Naive thymus-derived CD8-positive, alpha-beta T cell (primary cell): ENCODE measurements around the gene C10orf71. TPM values are rescaled to one million over a fixed set of nuclear protein-coding genes. Genes with fewer than 3 reads are reported as not detected.
A peak's percentile ranks its signal among the peaks of the same experiment; 100 is the strongest.

Experiments
- ATAC-seq, 2 donors: fragments of 150-1000 bp; cut with Tn5 transposase in 1 of 2; sonication (Bioruptor Pico), chemical (Tn5 transposase) in 1 of 2; 1 replicate in 1 of 2; 2 replicates in 1 of 2; pipeline ENCODE4 v1.10.0; 2021; ENCODE audit warnings: mild to moderate bottlenecking in 2 of 2, moderate library complexity in 2 of 2
- POLR2A ChIA-PET: fragments of 350-600 bp; sonication (Branson Sonifier 250); formaldehyde crosslinking; loops from one replicate; lab custom pipeline; 2021; ENCODE audit warnings: antibody characterized with exemption; lab: Charles Lee
- DNase-seq, 10 donors: peaks; one replicate each; pipeline versions ENCODE4 v3.0.0 to v3.0.0-alpha.2; 2020 to 2022
- H3K27ac Mint-ChIP-seq, 10 donors: one replicate each; pipeline ENCODE4 v1.8.0; 2020 to 2022; ENCODE audit warnings: mild to moderate bottlenecking in 10 of 10, mixed read lengths in 10 of 10, moderate library complexity in 4 of 10, inconsistent platforms in 1 of 10
- H3K27me3 Mint-ChIP-seq, 5 donors: one replicate each; pipeline ENCODE4 v1.8.0; 2021 to 2022; ENCODE audit warnings: mixed read lengths in 5 of 5
- H3K36me3 Mint-ChIP-seq, 3 donors: one replicate each; pipeline ENCODE4 v1.8.0; 2020 to 2022; ENCODE audit warnings: mixed read lengths in 3 of 3, mild to moderate bottlenecking in 2 of 3, inconsistent platforms in 1 of 3
- H3K4me1 Mint-ChIP-seq, 4 donors: one replicate each; pipeline ENCODE4 v1.8.0; 2021 to 2022; ENCODE audit warnings: mixed read lengths in 4 of 4
- H3K4me3 Mint-ChIP-seq, 10 donors: one replicate each; pipeline ENCODE4 v1.8.0; 2020 to 2022; ENCODE audit warnings: mild to moderate bottlenecking in 10 of 10, mixed read lengths in 10 of 10, moderate library complexity in 6 of 10, inconsistent platforms in 1 of 10
- H3K9me3 Mint-ChIP-seq, 9 donors: one replicate each; pipeline ENCODE4 v1.8.0; 2020 to 2022; ENCODE audit warnings: mixed read lengths in 9 of 9, mild to moderate bottlenecking in 3 of 9, inconsistent platforms in 1 of 9, moderate library complexity in 1 of 9
- polyA plus RNA-seq, 3 donors: library from polyadenylated mRNA; unstranded; fragments of 300-500 nt; fragmentation: Illumina TruSeq; gene quantifications; one replicate each; pipeline ENCODE4 v1.2.3, GENCODE V29; 2021
- total RNA-seq, 8 experiments: library from RNA in 2 of 8; stranded (reverse) in 2 of 8; gene quantifications; one replicate each; pipeline ENCODE4 v1.2.3 and lab custom pipeline; 2021 to 2026

Gene C10orf71
- total and polyA plus RNA-seq, 5 experiments from 2014 or later, result not detected

GRCh38 chr10:49314806-49315205 is 15.8 kb downstream of the C10orf71 start:
- H3K9me3 Mint-ChIP-seq, result no peaks in the 10 kb centered on the region
- POLR2A ChIA-PET, result no interaction called here
- no peak overlapping the region for H3K27ac Mint-ChIP-seq
- peaks cover 0 to 5% (median 0%) of the 10 kb centered on the region in 5 donors for H3K27me3 Mint-ChIP-seq
- no peak for ATAC-seq
- H3K4me3 Mint-ChIP-seq, result no peak overlapping the region
- no peak for DNase-seq
- no peaks in the 10 kb centered on the region for H3K36me3 Mint-ChIP-seq
- peaks cover 3 to 16% (median 9%) of the 10 kb centered on the region in 4 donors for H3K4me1 Mint-ChIP-seq

GRCh38 chr10:49318028-49318427 is 19.1 kb downstream of the C10orf71 start:
- POLR2A ChIA-PET, result no interaction called here
- H3K27me3 Mint-ChIP-seq, result peaks cover 0 to 5% (median 0%) of the 10 kb centered on the region in 5 donors
- H3K27ac Mint-ChIP-seq, result no peak overlapping the region
- no peaks in the 10 kb centered on the region for H3K4me1 Mint-ChIP-seq
- DNase-seq, result no peak
- H3K4me3 Mint-ChIP-seq, result no peak overlapping the region
- H3K9me3 Mint-ChIP-seq, result no peaks in the 10 kb centered on the region
- no peak for ATAC-seq
- no peaks in the 10 kb centered on the region for H3K36me3 Mint-ChIP-seq

- H3K4me1 Mint-ChIP-seq, result no peaks in the 10 kb centered on the region
- H3K27ac Mint-ChIP-seq, result no peak overlapping the region
- peaks cover 0 to 1% (median 0%) of the 10 kb centered on the region in 5 donors for H3K27me3 Mint-ChIP-seq
- no peaks in the 10 kb centered on the region for H3K9me3 Mint-ChIP-seq
- H3K36me3 Mint-ChIP-seq, result no peaks in the 10 kb centered on the region
- ATAC-seq, result no peak
- DNase-seq, result no peak
- POLR2A ChIA-PET, result no interaction called here
- H3K4me3 Mint-ChIP-seq, result no peak overlapping the region
Observed at GRCh38 chr10:49318755-49319154, 19.8 kb downstream of the C10orf71 start.

GRCh38 chr10:49319206-49319605 is 20.2 kb downstream of the C10orf71 start:
- Mint-ChIP-seq H3K27ac (no peak overlapping the region), H3K36me3 (no peaks in the 10 kb centered on the region)

GRCh38 chr10:49320191-49320590 is 21.2 kb downstream of the C10orf71 start:
- ATAC-seq (no peak), DNase-seq (no peak)
- Mint-ChIP-seq H3K27ac (no peak overlapping the region), H3K27me3 (peaks cover 0 to 1% (median 0%) of the 10 kb centered on the region in 5 donors), H3K9me3 (no peaks in the 10 kb centered on the region), H3K4me3 (no peak overlapping the region), H3K36me3 (no peaks in the 10 kb centered on the region), H3K4me1 (no peaks in the 10 kb centered on the region)
- POLR2A ChIA-PET, result no interaction called here

More at GRCh38 chr10:49319206-49319605, 20.2 kb downstream of the C10orf71 start:
- Mint-ChIP-seq H3K4me1 (no peaks in the 10 kb centered on the region), H3K4me3 (no peak overlapping the region), H3K27me3 (peaks cover 0 to 1% (median 0%) of the 10 kb centered on the region in 5 donors), H3K9me3 (no peaks in the 10 kb centered on the region)
- ATAC-seq, result no peak
- POLR2A ChIA-PET, result no interaction called here
- no peak for DNase-seq

GRCh38 chr10:49321021-49321420 is 22.1 kb downstream of the C10orf71 start:
- Mint-ChIP-seq H3K4me1 (no peaks in the 10 kb centered on the region), H3K36me3 (no peaks in the 10 kb centered on the region), H3K27me3 (peaks cover 0 to 1% (median 0%) of the 10 kb centered on the region in 5 donors), H3K27ac (no peak overlapping the region), H3K9me3 (no peaks in the 10 kb centered on the region), H3K4me3 (no peak overlapping the region)
- ATAC-seq, result no peak
- no peak for DNase-seq
- POLR2A ChIA-PET, result no interaction called here

- Mint-ChIP-seq H3K27me3 (peaks cover 0 to 1% (median 0%) of the 10 kb centered on the region in 5 donors), H3K27ac (no peak overlapping the region), H3K4me1 (no peaks in the 10 kb centered on the region), H3K36me3 (no peaks in the 10 kb centered on the region), H3K4me3 (no peak overlapping the region), H3K9me3 (no peaks in the 10 kb centered on the region)
- POLR2A ChIA-PET, result no interaction called here
- DNase-seq (no peak), ATAC-seq (no peak)
Observed at GRCh38 chr10:49322371-49323170, 23.6 kb downstream of the C10orf71 start.

- POLR2A ChIA-PET, result no interaction called here
- ATAC-seq (no peak), DNase-seq (no peak)
Observed at GRCh38 chr10:49323171-49323895, 24.4 kb downstream of the C10orf71 start.

GRCh38 chr10:49323896-49324270 is 24.9 kb downstream of the C10orf71 start:
- no peaks in the 10 kb centered on the region for H3K9me3 Mint-ChIP-seq
- H3K4me1 Mint-ChIP-seq, result no peaks in the 10 kb centered on the region
- DNase-seq, result no peak
- H3K36me3 Mint-ChIP-seq, result no peaks in the 10 kb centered on the region
- H3K27ac Mint-ChIP-seq, result no peak overlapping the region
- no peak overlapping the region for H3K4me3 Mint-ChIP-seq
- no peak for ATAC-seq
- POLR2A ChIA-PET, result no interaction called here
- peaks cover 0 to 1% (median 0%) of the 10 kb centered on the region in 5 donors for H3K27me3 Mint-ChIP-seq

More at GRCh38 chr10:49323171-49323895, 24.4 kb downstream of the C10orf71 start:
- H3K27me3 Mint-ChIP-seq, result peaks cover 0 to 1% (median 0%) of the 10 kb centered on the region in 5 donors
- no peaks in the 10 kb centered on the region for H3K4me1 Mint-ChIP-seq
- H3K36me3 Mint-ChIP-seq, result no peaks in the 10 kb centered on the region
- H3K4me3 Mint-ChIP-seq, result no peak overlapping the region
- H3K27ac Mint-ChIP-seq, result no peak overlapping the region
- no peaks in the 10 kb centered on the region for H3K9me3 Mint-ChIP-seq

GRCh38 chr10:49324711-49325110 is 25.7 kb downstream of the C10orf71 start:
- no peak overlapping the region for H3K4me3 Mint-ChIP-seq
- POLR2A ChIA-PET, result no interaction called here
- no peaks in the 10 kb centered on the region for H3K9me3 Mint-ChIP-seq
- no peaks in the 10 kb centered on the region for H3K36me3 Mint-ChIP-seq
- ATAC-seq, result no peak
- DNase-seq, result no peak
- H3K4me1 Mint-ChIP-seq, result no peaks in the 10 kb centered on the region
- H3K27me3 Mint-ChIP-seq, result peaks cover 0 to 1% (median 0%) of the 10 kb centered on the region in 5 donors
- no peak overlapping the region for H3K27ac Mint-ChIP-seq

GRCh38 chr10:49325131-49325915 is 26.4 kb downstream of the C10orf71 start:
- POLR2A ChIA-PET, result no interaction called here
- Mint-ChIP-seq H3K27ac (no peak overlapping the region), H3K36me3 (no peaks in the 10 kb centered on the region), H3K4me3 (no peak overlapping the region), H3K4me1 (no peaks in the 10 kb centered on the region), H3K27me3 (peaks cover 0 to 1% (median 0%) of the 10 kb centered on the region in 5 donors), H3K9me3 (no peaks in the 10 kb centered on the region)
- DNase-seq (peak in 1 of 10 donors; percentile 1), ATAC-seq (no peak)

GRCh38 chr10:49325916-49326783 is 27.2 kb downstream of the C10orf71 start:
- Mint-ChIP-seq H3K27me3 (peaks cover 0 to 1% (median 0%) of the 10 kb centered on the region in 5 donors), H3K36me3 (no peaks in the 10 kb centered on the region), H3K9me3 (no peaks in the 10 kb centered on the region), H3K27ac (no peak overlapping the region), H3K4me3 (no peak overlapping the region), H3K4me1 (no peaks in the 10 kb centered on the region)
- no peak for ATAC-seq
- POLR2A ChIA-PET, result no interaction called here
- no peak for DNase-seq
